Gastrocnemius medialis (tissue), 4 donors: ENCODE results near the gene NUDT13. TPM values are rescaled to one million over a fixed set of nuclear protein-coding genes. Genes with fewer than 3 reads are reported as not detected.
A peak's percentile ranks its signal among the peaks of the same experiment; 100 is the strongest.

ENCODE experiments used
- ATAC-seq, 2 donors: fragments of 150-250 bp; one replicate each; pipeline ENCODE4 v1.9.1; 2016
- DNase-seq, 2 donors: peaks; one replicate each; pipeline ENCODE4 v3.0.0-alpha.2; 2019
- H3K27ac ChIP-seq, 4 donors: fragments of 200-600 bp; sonication (generic); 1 replicate in 1 of 4; 2 replicates in 3 of 4; pipeline ENCODE4 v1.5.1; 2016 to 2018; ENCODE audit warnings: mild to moderate bottlenecking in 2 of 4, moderate library complexity in 1 of 4
- H3K27me3 ChIP-seq, 3 donors: fragments of 200-600 bp; sonication (generic) in 2 of 3; 1 replicate in 1 of 3; 2 replicates in 2 of 3; pipeline versions ENCODE4 v1.5.1 to v1.6.0; 2016 to 2019; ENCODE audit warnings: mild to moderate bottlenecking in 1 of 3, moderate library complexity in 1 of 3
- H3K36me3 ChIP-seq, 2 donors: fragments of 200-600 bp; sonication (generic) in 1 of 2; one replicate each; pipeline ENCODE4 v1.5.1; 2017 to 2018
- H3K4me1 ChIP-seq, 2 donors: fragments of 200-600 bp; sonication (generic) in 1 of 2; one replicate each; pipeline ENCODE4 v1.5.1; 2016 to 2017; ENCODE audit warnings: mild to moderate bottlenecking in 2 of 2
- H3K4me3 ChIP-seq, 4 donors: fragments of 200-600 bp; sonication (generic) in 3 of 4; 1 replicate in 1 of 4; 2 replicates in 3 of 4; pipeline ENCODE4 v1.5.1; 2016 to 2019; ENCODE audit warnings: mild to moderate bottlenecking in 2 of 4
- H3K9me3 ChIP-seq, 3 donors: fragments of 200-600 bp; sonication (generic) in 2 of 3; 1 replicate in 1 of 3; 2 replicates in 2 of 3; pipeline ENCODE4 v1.5.1; 2016 to 2019
- POLR2A ChIP-seq, 2 donors: fragments of 450-650 bp; IDR thresholded peaks; one replicate each; pipeline ENCODE4 v1.6.1; 2017; ENCODE audit warnings: antibody characterized with exemption in 2 of 2, mild to moderate bottlenecking in 2 of 2, moderate library complexity in 2 of 2
- in situ Hi-C, 4 donors: fragments of 200-750 bp; cut with MboI; loops; one replicate each; pipeline versions ENCODE4 v1.15.0 to v1.8.0; 2017; ENCODE audit warnings: low sequenced_read_pairs in 4 of 4
- intact Hi-C: fragments of 100-400 bp; cut with DNase I; formaldehyde crosslinking; loops from one replicate; pipeline ENCODE4 v1.15.1; 2023; ENCODE audit warnings: low total_unique reads
- total RNA-seq, 4 donors: library from RNA; depleted of rRNA; stranded (reverse); fragments of >200 nt; gene quantifications; one replicate each; pipeline versions ENCODE4 v1.1.0 to v1.2.3, GENCODE V29; 2016
- TF ChIP-seq, protein P1 (sequence below), 5 experiments: fragments of 450-650 bp in 3 of 5; fragments of 200-600 bp in 2 of 5; sonication (generic) in 2 of 5; IDR thresholded peaks in 4 of 5; conservative IDR thresholded peaks in 1 of 5; 1 replicate in 4 of 5; 2 replicates in 1 of 5; pipeline ENCODE4 v1.5.1; 2016 to 2019; ENCODE audit warnings: antibody characterized with exemption in 5 of 5, mild to moderate bottlenecking in 3 of 5, moderate library complexity in 3 of 5

NUDT13 gene
- total RNA-seq, 4 donors from 2014 or later: 1.7 to 5.3 (median 2.0) TPM

- ATAC-seq (no peak), DNase-seq (no peak)
- intact Hi-C loops (loop anchor here (2.0 to 5.0 kb wide), 3 partner anchors 37 to 477 kb away; partner anchors contain the start of genes MCU and P4HA1), in situ Hi-C loops (loop anchor here (10.0 to 25.0 kb wide), 3 partner anchors 75 to 807 kb away; partner anchors contain the start of genes DNAJB12 (in 4 of the 4) and P4HA1 (in 2 of the 4))
- peak overlapping the region in 1 of 4 donors; percentile 97 for H3K27ac ChIP-seq
- H3K4me1 ChIP-seq: peaks cover 20 to 26% of the 10 kb centered on the region in 2 donors
- H3K27me3 ChIP-seq: no peaks in the 10 kb centered on the region
- no peak for TF ChIP-seq POLR2A (IDR thresholded peaks at IDR 0.05)
- TF ChIP-seq, protein P1, sequence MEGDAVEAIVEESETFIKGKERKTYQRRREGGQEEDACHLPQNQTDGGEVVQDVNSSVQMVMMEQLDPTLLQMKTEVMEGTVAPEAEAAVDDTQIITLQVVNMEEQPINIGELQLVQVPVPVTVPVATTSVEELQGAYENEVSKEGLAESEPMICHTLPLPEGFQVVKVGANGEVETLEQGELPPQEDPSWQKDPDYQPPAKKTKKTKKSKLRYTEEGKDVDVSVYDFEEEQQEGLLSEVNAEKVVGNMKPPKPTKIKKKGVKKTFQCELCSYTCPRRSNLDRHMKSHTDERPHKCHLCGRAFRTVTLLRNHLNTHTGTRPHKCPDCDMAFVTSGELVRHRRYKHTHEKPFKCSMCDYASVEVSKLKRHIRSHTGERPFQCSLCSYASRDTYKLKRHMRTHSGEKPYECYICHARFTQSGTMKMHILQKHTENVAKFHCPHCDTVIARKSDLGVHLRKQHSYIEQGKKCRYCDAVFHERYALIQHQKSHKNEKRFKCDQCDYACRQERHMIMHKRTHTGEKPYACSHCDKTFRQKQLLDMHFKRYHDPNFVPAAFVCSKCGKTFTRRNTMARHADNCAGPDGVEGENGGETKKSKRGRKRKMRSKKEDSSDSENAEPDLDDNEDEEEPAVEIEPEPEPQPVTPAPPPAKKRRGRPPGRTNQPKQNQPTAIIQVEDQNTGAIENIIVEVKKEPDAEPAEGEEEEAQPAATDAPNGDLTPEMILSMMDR (IDR thresholded peaks at IDR 0.05 in 4 of 5, conservative IDR thresholded peaks at IDR 0.05 in 1 of 5): no peak
- H3K36me3 ChIP-seq: no peaks in the 10 kb centered on the region
- no peak overlapping the region for H3K4me3 ChIP-seq
- H3K9me3 ChIP-seq: no peaks in the 10 kb centered on the region
Measured at GRCh38 chr10:73169320-73169719, 59.1 kb downstream of the NUDT13 start.

GRCh38 chr10:73172867-73173266 lies 62.6 kb downstream of the NUDT13 start:
- TF ChIP-seq POLR2A (IDR thresholded peaks at IDR 0.05): no peak
- TF ChIP-seq, protein P1 (IDR thresholded peaks at IDR 0.05 in 4 of 5, conservative IDR thresholded peaks at IDR 0.05 in 1 of 5): no peak
- Histone ChIP-seq H3K27ac (no peak overlapping the region), H3K27me3 (no peaks in the 10 kb centered on the region), H3K36me3 (peaks cover 0 to 24% of the 10 kb centered on the region in 2 donors), H3K4me1 (peaks cover 4 to 14% of the 10 kb centered on the region in 2 donors), H3K9me3 (no peaks in the 10 kb centered on the region), H3K4me3 (no peak overlapping the region)
- ATAC-seq (no peak), DNase-seq (no peak)
- intact Hi-C loops: no loop called here
- in situ Hi-C loops: loop anchor here (25.0 kb wide), 2 partner anchors 111 to 811 kb away; partner anchors contain the start of gene DNAJB12 (in 4 of the 4)

GRCh38 chr10:73174148-73174925 lies 64.1 kb downstream of the NUDT13 start:
- TF ChIP-seq POLR2A (IDR thresholded peaks at IDR 0.05): no peak
- TF ChIP-seq, protein P1 (IDR thresholded peaks at IDR 0.05 in 4 of 5, conservative IDR thresholded peaks at IDR 0.05 in 1 of 5): no peak
- H3K27ac ChIP-seq: no peak overlapping the region
- H3K27me3 ChIP-seq: no peaks in the 10 kb centered on the region
- intact Hi-C loops (no loop called here), in situ Hi-C loops (loop anchor here (25.0 kb wide), 2 partner anchors 112 to 812 kb away; partner anchors contain the start of gene DNAJB12 (in 4 of the 4))
- H3K4me3 ChIP-seq: no peak overlapping the region
- no peak for ATAC-seq
- H3K9me3 ChIP-seq: no peaks in the 10 kb centered on the region
- DNase-seq: no peak
- peaks cover 0 to 4% of the 10 kb centered on the region in 2 donors for H3K4me1 ChIP-seq
- H3K36me3 ChIP-seq: peaks cover 0 to 38% of the 10 kb centered on the region in 2 donors

Other genes starting within 250 kb of the NUDT13 start
- under 1 TPM in 2 of 4 donors, not detected in 2; 0.13 to 0.25 TPM for gene OIT3, start 216.7 kb upstream of the NUDT13 start, total RNA-seq
- not detected for gene PLA2G12B, start 155.6 kb upstream of the NUDT13 start, total RNA-seq
- 100 to 1,000 TPM in 3 of 4 donors, 10 to 100 TPM in 1; 65.3 to 348 (median 217) TPM for gene P4HA1, start 13.6 kb upstream of the NUDT13 start, total RNA-seq
- 10 to 100 TPM; 11.0 to 22.8 (median 18.6) TPM for gene ECD, start 57.6 kb downstream of the NUDT13 start, total RNA-seq
- gene FAM149B1, start 57.7 kb downstream of the NUDT13 start, total RNA-seq: 1 to 10 TPM; 2.2 to 6.9 (median 5.6) TPM
- 10 to 100 TPM in 1 of 4 donors, 1 to 10 TPM in 3; 7.2 to 10.0 (median 8.9) TPM for gene DNAJC9, start 136.8 kb downstream of the NUDT13 start, total RNA-seq
- 100 to 1,000 TPM in 1 of 4 donors, 10 to 100 TPM in 3; 73.2 to 104 (median 79.6) TPM for gene MRPS16, start 142.2 kb downstream of the NUDT13 start, total RNA-seq
- 1 to 10 TPM in 2 of 4 donors, under 1 TPM in 2; 0.20 to 1.8 (median 1.1) TPM for gene CFAP70, start 248.4 kb downstream of the NUDT13 start, total RNA-seq